GM19395 (cell line): ENCODE data around the gene ITPK1.
"Not testable (repeated sequence)": the region's sequence is repeated elsewhere in the genome, so short reads cannot be mapped to it uniquely, and the experiment has no call there.

ENCODE experiments used
- ATAC-seq: cut with Tn5 transposase; IDR thresholded peaks from one replicate; pipeline ENCODE4 v1.9.1; 2021; ENCODE audit warnings: mild to moderate bottlenecking, moderate library complexity; ENCODE audit not compliant: unreplicated experiment

Gene ITPK1

DNA sequence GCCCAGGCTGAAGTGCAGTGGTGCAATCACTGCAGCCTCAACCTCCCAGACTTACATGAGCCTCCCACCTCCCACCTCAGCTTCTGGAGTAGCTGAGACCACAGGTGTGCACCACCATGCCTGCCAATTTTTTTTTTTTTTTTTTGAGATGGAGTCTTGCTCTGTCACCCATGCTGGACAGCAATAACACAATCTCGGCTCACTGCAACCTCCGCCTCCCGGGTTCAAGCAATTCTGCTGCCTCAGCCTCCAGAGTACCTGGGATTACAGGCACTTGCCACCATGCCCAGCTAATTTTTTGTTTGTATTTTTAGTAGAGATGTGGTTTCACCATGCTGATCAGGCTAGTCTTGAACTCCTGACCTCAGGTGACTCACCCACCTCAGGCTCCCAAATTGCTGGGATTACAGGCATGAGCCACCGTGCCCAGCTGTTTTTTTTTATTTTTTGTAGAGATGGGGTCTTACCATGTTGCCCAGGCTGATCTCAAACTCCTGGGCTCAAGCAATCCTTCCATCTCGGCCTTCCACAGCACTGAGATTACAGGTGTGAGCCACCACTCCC, 15.6 kb upstream of the ITPK1 start:
- ATAC-seq: not testable (repeated sequence)

DNA sequence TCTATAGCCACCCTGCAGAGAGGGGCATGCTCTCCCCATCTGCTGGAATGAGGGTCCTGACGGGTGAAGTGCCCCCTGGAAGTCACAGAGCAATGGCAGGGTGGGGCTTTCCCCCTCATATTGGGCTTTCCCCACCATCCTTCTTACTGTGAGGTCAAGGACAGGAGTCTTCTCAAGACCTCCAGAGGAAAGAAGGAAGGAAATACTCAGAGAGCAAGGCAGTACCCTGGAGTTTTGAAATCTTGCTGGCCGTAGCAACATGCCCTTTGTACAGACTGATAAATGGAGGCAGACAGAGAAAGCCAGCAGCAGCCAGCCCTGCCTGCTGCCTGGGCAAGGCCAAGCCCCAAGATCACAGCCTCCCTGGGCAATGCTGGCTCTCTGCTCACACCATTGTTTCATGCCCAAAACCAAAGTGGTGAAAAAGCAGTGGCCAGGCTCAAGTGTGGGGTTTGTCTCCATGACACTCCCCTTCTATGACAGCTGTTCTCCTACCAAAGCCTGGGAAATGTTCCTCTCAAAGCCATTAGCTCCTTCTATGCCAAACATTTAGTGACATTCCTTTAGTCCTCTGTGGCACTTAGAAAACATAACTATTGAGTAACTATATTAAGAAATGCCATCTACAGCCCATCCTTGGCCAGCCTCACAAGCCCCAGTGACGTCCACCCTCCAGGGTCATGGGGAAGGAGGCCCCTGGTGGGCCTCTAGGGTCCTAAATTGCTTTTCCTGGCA, 13.2 kb upstream of the ITPK1 start:
- no peak for ATAC-seq

- ATAC-seq: no peak
These were observed 10.4 kb upstream of the ITPK1 start for GRCh38 chr14:93126111-93126510.

DNA sequence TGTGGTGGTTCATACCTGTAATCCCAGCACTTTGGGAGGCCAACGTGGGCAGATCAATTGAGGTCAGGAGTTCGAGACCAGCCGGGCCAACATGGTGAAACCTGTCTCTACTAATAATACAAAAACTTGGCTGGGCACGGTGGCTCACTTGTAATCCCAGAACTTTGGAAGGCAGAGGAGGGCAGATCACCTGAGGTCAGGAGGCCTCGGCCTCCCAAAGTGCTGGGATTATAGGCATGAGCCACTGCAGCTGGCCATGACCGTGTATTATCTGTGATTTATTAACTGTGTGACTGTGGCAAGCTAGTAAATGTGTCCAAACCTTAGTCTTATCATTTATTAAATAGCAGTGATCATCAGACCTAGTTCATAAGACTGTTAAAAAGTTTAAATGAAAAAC, 7.1 kb upstream of the ITPK1 start:
- no peak for ATAC-seq

- ATAC-seq: no peak
These were observed 5.5 kb upstream of the ITPK1 start for GRCh38 chr14:93121030-93121834.

- no peak for ATAC-seq
These were observed 4.8 kb upstream of the ITPK1 start for GRCh38 chr14:93120517-93120916.

DNA sequence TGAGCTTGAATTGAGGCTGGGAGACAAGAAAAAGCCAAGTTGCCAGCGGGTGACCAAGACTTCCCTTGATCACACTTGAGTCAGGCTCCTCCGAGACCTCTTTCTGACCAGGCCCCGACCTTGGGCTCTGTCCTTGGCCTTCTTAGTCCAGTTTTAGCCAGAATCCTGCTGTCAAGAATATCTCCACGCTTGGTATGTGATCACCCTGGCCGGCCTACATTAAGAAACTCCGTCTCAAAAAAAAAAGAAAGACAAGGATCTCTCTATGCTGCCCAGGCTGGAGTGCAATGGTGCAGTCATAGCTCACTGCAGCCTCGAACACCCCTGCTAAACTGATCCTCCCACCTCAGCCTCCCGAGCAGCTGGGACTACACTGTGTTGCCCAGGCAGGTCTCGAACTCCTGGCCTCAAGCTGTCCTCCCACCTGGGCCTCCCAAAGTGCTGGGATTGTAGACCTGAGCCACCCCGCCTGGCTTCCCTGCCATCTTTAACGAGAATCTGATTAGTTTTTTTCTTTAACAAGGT, 1.0 kb upstream of the ITPK1 start:
- no peak for ATAC-seq

- peak; percentile 64 for ATAC-seq
These were observed 480 bp downstream of the ITPK1 start for GRCh38 chr14:93115069-93115820.

- ATAC-seq: no peak
These were observed 1.0 kb downstream of the ITPK1 start for GRCh38 chr14:93114713-93115068.

GRCh38 chr14:93114068-93114710, 1.5 kb downstream of the ITPK1 start:
- ATAC-seq: no peak

DNA sequence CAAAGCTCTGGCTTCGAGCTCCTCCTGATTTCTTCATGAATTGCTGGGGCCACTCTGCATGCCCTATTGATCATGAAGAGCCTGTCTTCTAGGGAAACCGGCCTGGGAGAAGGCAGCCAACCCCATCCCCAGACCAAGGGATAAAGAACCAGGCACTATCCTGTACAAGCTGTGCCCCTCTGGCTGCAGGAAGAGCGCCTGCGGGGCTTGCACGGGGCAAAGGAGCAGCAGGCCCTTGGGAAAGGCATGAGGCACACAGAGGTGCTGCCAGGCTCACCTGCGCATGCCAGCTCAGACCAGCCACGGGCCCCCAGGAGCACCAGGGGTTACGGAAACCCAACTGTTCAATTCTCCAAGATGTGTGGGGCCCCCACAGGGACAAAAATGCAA, 2.1 kb downstream of the ITPK1 start:
- no peak for ATAC-seq

GRCh38 chr14:93112891-93113677, 2.6 kb downstream of the ITPK1 start:
- peak; percentile 40 for ATAC-seq

GRCh38 chr14:93111541-93111940, 4.2 kb downstream of the ITPK1 start:
- not testable (repeated sequence) for ATAC-seq

DNA sequence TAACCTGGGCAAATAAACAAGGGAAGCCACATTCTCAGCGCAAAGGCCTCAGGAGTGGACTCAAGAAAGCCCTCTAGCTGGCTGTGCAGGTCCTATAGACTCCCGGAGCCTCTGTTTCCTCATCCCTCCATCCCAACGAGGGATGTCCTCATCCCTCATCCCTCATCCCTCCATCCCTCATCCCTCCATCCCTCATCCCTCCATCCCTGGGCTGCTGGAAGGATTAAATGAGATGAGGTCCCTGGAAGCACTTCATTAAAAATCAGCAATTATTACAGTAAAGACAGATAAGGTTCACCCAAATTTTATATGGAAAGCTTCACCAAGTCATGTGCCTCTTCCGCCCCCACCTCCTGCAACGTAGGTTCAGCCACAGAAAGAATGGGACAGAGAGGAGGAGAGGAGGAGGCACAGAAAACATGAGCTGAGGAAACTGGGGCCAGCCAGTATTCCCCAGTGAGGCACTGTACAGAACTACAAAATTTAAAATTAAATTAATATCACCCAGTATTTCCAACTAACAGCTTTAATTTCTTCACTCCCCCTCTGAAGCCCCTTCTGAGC, 4.8 kb downstream of the ITPK1 start:
- ATAC-seq: no peak

DNA sequence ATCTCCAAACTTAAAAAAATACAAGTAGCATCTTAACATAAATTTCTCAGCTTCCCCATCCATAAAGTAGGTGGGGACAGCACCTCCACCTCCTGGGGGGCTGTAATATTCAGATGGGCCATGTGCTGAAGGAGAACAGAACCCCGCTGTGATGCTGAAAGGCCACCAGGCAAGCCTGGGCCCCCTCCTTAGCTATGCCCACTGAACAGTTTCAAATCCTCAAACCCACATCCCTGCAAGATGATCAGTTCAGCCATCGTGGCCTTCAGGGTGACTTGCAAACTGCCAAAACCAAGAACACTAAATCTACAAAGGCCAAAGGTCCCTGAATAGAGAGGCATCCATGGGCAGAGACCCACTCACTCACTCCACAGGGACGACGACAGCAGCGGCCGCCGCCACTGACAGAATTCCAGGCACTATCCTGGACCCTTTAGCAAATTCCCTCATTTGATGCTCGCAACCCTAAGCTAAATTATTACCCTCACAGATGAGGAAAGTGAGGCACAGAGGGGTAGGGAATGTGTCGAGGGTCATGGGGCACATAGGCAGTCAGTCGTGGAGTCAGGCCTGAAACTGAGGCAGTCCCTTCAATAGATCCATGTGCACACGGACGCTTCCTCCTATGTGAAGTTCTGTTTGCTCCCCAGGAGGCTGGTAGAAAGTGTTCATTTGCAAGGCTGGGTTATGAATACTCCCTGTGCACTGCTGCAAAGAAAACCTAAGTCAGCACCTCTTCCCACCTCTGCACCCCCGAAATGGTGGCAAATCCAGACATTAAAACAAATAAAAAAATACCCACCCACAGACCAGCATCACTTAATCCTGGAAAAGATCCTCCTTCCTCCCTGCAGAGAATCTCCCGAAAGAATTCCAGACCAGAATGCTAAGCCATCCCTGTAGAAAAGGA, 5.9 kb downstream of the ITPK1 start:
- ATAC-seq: no peak

DNA sequence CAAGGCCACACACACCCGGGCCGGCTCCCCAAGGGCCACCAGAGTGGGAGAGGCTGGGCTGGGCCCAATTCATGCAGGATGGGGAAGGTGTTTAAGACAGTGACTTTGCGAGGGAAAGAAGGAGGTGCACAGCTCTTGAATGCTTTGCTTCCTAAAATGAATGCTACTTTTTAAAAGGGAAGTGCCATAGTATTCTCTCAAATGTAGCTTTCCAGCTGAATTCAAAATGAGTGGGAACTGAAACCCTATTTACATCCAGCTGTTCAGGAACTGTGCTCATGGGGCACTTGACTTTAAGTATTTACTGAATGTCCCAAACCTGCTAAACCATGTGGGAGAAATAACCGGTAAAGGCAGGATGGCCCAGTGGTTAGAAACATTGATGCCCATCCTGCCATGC, 7.6 kb downstream of the ITPK1 start:
- ATAC-seq: no peak

DNA sequence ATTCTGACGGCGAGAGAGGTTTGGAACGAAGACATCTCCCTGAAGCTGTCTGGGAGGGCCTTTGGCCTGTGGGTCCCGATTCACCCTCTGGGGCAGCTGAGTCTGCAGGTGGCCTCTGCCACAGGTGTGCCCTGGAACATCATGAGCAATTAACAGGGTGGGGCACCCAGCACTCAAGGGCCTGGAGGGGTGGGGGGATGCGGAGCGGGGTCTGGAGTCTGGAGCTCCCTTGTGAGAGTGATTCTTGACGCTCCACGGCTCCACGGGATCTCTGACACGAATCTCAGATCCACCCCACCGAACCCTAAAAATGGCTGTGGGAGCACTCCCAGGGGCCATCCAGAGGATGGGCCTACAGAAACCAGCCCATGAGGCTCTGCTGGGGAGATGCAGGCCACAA, 8.3 kb downstream of the ITPK1 start:
- ATAC-seq: no peak

DNA sequence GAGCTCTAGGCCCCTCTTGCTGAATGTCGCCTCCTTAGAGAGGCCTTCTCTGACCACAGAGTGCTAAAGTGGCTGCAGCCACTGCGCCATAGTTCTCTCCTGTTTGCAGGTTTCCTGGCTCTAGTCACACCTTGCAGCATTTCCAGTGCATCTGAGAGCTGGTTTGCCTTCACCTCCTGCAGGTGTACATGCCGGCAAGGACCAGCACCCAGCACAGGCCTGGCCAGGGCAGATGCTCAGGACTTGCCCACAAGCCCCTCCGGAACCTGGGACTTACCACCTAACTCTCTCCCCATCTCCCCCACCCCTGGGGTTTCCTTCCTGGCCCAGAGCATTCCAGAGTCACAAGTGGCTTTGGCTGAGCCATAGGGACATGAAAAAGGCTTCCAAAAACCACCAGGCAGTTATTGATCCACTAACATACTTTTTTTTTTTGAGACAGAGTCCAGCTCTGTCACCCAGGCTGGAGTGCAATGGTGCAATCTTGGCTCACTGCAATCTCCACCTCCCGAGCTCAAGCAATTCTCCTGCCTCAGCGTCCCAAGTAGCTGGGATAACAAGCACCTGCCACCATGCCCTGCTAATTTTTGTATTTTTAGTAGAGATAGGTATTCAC, 9.1 kb downstream of the ITPK1 start:
- no peak for ATAC-seq
